CD1c-positive myeloid dendritic cell (primary cell): ENCODE data around the gene GP2.
"Not testable (repeated sequence)": the region's sequence is repeated elsewhere in the genome, so short reads cannot be mapped to it uniquely, and the experiment has no call there.

Experiments used
- DNase-seq: peaks from one replicate; pipeline ENCODE4 v3.0.0-alpha.2; 2016; ENCODE audit errors: extremely low spot score

GP2 gene

DNA sequence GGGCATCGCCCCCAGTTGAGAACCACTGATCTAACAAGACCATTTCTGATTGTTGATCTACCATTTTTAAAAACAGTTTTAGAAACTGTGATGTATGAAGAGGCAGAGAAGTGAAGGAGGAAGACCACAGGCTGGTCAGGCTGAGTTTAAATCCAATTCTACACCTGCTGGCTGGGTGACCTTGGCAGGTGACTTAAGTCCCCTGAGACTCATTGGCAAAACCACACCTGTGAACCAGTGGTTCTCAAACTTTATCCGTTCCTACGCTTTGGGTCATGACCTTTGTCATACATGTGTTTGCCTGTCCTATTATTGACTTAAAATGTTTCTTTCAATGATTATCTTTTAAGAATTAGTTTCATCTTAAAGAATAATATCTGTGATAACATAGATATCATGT lies 2.3 kb downstream of the GP2 start:
- DNase-seq, result no peak

DNA sequence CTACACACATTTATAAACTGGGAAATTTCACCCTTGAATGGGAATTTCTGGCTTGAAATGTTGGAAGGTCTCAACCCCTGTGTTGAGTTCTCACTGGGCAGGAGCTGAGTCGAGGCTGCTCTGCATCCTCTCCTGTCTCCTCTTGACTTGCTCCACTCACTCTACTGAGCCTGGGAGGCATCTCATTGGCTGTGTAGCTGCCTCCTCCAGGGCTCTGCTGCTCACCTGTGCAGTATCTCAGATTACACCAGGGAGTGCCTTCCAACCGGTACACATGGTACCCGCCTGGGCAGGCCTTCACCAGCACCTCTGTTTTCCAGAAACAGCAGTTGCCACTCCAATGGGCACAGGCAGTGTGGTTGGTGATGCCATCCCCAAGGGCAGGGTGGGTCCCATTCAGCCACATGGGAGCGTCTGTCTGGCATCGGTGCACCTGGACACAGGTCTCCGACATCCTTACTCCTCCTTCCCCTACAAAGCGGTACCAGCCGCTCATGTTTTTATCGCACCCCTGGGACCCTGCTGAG lies 3.7 kb downstream of the GP2 start:
- DNase-seq, result no peak

DNA sequence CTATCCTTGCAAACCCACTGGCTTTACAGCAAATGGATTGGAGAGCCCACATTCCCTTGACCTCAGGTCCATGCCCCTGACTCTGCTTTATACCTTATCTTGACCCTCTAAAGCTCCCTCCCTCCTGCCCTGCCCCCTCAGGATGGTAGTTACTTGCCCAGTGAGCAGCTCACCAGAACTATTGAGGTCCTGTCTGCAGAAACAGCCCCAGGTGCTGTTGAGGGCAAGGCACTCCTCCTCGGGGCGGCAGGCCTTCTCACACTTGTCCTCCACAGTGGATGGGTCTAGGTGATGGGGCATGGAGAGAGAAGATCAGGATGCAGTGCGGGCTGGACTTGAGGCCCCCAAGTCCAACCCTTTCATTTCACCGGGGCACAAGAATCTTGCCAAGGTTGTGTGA lies 4.6 kb downstream of the GP2 start:
- no peak for DNase-seq

DNA sequence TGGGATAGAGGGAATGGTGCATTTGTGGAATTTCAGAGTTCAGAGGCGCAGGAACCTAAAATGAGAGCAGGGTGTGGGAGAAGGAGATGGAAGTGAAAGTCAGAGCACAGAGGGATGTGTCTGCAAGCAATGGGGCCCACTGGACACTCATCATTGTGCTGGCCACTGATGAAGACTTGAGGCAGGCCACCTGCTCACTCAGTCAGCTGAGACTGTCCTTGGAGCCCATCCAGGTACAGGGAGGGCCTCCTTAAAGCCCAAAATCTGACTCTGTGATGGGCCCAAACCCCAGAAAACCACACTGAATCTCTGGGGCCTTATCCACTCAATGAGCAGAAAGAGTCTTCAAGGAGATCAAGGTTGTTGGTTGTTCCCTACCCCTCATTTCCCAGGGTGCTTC lies 5.6 kb downstream of the GP2 start:
- no peak for DNase-seq

DNA sequence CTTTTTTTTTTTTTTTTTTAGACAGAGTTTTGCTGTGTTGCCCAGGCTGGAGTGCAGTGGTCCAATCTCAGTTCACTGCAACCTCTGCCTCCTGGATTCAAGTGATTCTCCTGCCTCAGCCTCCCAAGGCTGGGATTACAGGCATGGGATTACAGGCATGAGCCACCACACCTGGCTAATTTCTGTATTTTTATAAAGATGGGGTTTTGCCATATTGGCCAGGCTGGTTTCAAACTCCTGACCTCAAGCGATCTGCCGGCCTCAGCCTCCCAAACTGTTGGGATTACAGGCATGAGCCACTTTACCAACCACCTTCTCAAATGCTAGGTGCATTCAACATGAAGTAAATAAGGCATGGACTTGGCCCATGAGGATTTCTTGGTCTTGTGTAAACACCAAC lies 6.3 kb downstream of the GP2 start:
- not testable (repeated sequence) for DNase-seq

DNA sequence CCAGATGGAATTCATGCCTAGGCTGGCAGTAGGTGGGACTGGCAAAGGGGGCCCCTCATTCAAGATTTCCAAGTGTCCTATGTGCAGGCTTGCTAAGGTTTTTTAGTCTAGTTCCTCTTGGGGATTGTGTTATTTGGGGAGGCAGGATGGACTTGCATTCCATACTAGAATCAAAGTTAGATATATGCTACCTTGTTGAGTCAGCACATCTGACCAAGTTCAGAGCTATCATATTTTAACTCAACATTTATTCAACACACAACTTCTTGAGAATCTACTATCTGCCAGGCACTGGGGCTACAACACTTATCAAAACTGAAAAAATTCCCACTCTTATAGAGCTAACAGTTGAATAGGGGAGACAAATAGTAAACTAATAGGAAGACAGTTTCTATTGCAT lies 6.7 kb downstream of the GP2 start:
- no peak for DNase-seq

DNA sequence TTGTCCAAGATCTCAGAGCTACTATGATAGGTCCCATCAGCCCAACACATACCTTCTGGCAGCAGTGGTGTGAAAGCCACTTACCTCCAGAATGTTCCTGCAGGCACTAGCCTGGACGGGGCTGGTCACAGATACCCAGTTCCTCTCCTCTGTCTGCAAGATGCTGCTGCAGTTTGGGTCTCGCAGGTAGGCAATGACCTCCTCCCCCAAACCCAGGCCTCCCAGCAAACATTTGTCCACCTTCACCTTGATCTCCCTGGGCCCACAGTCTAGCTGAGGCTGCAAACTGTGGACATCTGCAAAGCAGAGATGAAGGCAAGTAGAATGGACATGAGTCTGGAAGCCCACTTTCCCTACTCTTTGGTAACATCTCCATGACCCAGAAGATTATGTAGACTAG lies 7.1 kb downstream of the GP2 start:
- no peak for DNase-seq

DNA sequence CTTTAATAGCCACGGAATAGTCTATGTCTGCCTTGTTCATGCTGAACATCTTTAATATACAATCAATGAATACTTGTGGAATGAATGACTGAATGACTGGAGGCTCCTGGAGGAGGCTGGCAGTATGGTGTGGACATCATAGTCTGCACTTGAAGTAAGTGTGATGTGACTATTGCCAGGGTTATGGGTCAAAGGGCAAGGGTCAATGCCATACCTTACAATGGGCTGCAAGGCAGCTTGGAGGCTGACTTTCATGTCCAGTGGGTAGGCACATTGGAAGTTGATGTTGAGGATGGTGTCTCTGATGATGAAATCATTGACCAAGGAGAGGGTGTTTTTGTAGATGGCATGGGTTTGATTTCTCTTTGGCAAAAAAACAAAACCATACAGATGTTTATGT lies 7.9 kb downstream of the GP2 start:
- DNase-seq, result no peak

DNA sequence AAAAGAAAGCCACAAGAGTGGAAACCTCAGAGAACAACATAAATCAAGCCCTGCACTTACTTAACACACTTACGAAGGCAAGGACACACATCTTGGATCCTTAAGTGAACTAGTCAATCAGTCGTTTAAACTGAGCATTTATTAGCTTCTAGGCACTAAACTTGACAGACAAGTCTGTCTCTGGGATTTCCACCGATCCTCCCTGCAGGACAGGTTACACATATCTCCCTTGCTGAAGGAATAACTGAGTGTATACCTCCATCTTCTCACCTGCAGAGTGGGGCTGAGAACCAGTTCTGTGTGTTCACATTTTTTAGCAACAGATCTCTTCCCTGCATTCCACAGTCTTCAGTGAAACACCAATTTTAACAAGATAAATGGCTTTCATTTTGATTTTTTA lies 8.9 kb downstream of the GP2 start:
- DNase-seq, result no peak

DNA sequence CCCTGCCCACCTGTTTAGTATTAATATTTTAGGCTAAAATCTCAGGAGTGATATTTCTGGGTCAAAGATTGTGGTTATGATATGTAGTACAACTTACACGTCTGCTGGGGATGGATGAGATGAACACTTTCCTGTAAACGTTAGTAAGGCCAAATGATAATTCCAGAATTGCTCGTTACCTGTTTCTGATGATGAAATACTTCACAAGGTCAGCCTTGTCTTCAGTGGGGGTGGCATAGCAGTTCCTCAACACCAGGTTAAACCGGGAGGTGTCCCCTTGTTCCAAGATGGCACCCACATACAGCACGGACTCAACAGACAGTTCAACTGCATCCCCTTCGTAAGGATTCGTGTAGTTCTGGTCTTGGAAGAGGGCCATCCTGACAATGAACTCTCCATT lies 9.3 kb downstream of the GP2 start:
- no peak for DNase-seq

DNA sequence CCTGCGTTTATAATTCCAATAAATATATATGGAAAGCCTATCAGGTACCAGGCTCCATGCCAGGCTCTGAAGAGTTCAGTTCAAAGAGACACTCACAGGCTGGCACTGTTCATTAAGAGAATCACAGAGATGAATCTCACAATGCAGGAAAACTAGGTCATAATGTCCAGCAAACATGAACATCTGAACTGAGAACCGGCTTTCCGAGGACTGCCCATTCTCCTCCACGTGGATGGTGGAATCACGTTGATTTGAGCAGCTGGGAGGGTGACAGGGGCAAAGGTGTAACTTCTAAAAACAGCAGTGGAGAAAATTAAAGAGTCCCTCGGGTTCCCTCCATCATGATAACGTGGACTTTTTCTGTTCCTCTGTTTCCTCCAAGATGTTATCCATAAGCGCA lies 10.2 kb downstream of the GP2 start:
- DNase-seq, result no peak

DNA sequence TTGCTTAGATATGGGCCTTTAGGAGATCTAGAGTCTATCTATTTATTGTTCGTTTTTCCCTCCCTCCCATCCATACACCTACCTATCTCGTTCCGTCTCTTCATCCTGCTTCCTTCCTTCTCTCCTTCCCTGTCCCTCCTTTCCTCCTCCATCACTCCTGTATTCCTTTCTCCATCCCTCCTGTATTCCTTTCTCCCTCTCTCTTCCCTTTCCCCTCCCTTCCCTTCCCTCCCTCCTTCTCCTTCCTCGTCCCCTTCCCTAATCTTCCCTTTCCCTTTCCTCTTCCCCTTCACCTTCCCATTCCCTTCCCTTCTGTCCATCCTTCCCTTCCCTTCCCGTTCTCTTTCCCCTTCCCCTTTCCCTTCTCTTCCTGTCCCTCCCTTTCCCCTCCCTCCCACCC lies 10.6 kb downstream of the GP2 start:
- DNase-seq, result no peak

DNA sequence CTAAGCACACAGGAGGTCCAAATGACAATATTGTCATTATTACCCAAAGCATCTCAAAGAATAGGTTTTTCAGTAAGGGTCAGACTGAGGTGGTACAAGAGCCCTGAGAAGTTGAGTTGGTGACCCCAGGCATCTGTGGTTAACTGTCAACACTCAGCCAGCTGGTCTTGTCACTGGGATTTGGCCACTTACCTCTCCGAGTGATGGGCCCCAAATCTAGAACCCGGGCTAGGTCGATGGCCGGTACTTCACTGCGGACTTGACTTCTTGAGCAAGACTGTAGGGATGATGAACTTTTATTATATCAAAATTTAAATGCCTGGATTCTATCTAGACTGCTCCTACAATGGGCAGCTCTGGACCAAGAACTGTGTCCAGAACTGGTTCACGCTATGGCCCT lies 11.5 kb downstream of the GP2 start:
- DNase-seq, result no peak

DNA sequence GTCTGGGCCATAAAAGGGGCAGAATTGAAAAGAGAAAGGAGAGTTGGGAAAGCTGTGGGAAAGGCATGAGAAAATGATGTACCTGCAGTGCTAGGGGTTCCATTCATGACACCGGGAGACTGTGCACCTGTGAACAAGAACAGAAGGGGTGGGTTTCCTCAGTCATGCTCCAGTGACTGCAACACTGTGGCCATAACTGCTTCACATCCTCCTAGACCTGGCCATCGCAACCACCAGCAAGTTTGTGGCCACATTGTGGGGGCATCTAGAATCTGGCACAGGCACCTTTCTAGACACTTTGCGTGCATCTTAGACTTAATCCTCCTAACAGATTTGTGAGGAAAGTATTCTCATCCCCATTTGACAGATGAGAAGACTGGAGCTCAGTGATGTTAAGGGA lies 12.7 kb downstream of the GP2 start:
- no peak for DNase-seq

DNA sequence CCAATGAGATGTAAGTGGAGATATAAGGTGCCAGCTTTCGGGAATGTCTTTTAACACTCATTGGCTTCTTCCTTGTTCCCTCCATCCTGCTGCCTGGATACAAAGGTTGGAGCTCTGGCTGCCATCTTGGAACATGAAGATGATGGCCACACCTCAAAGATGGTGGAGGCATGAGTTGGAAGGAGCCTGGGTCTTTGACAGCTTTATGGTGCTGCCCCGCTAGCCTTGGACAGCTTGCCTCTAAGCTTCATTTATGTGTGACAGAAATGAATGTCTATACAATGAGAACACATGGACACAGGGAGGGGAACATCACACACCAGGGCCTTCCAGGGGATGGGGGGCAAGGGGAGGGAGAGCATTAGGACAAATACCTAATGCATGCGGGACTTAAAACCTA lies 13.6 kb downstream of the GP2 start:
- DNase-seq, result no peak

DNA sequence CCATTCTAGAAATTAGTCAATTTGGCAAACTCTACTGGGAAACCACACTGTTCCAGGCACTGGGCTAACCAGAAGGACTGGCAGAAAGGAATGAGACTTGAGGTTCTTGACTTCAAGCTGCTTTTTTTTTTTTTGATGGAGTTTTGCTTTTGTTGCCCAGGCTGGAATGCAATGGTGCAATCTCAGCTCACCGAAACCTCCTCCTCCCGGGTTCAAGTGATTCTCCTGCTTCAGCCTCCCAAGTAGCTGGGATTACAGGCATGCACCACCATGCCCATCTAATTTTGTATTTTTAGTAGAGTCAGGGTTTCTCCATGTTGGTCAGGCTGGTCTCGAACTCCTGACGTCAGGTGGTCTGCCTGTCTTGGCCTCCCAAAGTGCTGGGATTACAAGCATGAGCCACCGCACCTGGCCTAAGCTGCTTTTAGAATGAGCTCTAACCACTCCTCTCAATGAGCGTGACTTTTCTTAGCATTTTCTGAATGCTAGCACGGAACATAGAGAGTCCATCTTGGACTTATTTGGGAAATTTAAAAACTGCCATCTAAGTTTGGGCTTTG lies 14.7 kb downstream of the GP2 start:
- DNase-seq, result not testable (repeated sequence)

DNA sequence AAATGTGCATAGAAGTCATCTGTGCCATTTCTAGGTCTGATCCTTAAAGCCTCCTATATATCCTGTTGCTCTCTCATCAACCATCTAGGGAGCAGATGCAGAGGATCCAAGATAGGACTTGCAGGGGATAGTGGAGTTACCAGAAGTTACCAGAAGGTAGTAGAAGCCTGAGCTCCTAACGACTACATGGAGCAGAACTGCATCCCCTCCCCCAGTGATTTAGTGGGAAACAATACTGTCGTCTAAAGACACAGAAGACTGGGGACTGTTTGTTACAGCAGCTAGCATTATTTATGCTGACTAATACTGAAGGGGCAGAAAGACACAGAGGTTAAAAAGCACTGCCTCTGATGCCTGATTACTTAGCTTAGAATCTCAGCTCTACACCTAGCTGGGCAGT lies 15.8 kb downstream of the GP2 start:
- DNase-seq, result no peak

DNA sequence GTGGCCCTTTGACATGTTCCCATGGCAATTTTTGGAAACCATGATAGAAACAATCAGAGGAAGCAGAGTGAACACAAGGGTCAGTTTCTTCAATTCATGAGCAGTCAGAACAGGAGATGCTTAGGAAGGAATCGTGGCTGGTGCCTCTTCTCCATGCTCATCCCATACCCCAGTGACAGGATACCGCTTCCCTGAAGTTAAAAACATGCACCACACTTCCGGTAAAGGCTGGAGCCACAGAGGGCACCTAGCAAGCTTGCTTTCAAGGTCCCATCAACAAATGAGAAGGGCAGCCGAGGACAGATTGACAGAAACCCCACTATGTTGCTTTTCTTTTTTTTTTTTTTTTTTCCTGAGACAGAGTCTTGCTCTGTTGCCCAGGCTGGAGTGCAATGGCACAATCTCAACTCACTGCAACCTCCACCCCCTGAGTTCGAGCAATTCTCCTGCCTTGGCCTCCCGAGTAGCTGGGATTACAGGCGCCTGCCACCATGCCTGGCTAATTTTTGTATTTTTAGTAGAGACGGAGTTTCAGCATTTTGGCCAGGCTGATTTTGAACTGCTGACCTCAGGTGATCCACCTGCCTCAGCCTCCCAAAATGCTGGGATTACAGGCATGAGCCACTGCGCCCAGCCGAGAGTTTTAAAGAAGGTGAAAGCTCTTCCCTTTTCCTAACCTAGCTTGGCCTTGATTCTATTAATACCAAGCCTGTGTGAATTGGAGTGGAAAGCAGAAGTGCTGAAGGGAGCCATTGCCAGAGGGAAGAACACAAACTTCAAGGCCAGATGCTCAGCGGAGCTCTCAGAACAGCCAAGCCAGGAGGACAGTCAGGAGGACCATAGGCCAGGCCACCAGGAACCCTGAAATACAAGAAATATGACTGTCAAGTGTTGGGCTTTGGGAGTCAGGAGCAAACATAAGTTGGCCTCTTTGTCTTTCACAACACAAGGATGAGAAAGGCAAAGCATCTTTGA lies 16.6 kb downstream of the GP2 start:
- DNase-seq, result no peak

DNA sequence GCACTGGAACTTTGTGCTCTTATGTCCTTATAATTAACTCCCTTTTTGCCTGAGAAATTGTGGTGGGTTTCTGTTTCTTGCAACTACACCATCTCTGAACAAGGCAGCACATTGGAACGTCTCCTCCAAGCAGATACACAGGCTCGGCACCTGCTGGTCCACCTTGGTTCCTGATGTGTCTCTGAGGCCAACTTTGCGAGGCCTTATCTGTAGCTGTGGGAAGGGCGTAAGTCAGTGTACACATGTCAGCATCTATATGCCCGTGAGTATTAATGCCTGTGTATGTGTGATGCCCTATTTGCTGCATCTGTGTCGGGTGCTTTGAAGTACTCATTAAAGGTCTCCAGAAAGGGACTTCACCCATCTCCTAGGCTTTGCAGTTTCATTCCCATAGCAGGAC lies 17.5 kb downstream of the GP2 start:
- DNase-seq, result no peak

DNA sequence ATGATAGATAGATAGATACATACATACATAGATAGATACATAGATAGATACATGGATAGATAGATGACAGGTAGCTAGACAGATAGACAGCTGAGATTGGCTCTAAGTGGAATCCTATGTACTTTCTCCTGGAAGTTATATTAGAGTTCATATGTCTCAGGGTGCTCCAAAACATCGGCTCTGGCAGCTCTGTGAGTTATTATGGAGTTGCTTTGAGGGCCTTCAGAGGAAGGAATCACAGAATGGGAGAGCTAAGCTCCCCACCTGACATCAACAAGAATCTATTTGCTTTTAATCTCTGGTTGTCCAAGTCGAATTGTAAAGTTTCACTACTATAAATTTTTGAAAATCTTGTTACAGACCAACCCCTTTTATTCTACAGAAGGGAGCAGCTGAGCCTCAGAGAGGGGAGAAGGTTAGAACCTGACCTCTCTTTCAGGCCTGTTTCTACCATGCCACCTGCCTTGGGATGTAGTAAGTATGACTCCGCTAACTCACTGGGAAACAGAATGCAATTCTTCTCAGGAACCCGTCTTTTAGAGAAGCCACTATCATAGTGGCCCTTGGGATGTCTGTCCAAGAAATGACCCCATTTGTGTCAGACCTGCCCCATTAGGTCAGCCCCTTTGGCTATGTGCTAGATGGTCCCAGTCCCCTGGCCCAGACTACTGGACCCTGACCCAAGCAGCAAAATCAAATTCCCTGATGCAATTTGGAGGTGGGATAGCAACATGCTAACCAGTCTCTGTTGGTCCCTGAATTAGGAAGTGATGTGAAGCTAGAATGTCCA lies 18.3 kb downstream of the GP2 start:
- no peak for DNase-seq

DNA sequence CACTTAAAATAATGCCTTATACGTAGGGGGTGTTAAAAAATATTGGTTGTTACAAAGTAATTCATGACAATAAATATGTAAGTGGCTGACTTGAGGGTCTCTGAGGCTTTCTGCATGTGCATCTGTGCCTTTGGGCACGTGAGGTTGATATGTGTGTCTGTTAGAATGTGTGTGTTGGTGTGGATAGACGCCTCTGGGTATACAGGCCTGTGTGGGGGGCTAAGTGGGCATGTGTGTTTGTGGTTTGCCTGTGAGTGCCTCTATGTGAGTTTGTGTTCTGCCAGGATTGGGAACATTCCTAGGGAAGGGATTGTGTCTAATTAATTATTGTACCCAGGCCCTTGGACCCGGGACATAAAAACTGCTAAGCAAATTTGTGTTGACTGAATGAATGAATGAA lies 19.0 kb downstream of the GP2 start:
- no peak for DNase-seq

DNA sequence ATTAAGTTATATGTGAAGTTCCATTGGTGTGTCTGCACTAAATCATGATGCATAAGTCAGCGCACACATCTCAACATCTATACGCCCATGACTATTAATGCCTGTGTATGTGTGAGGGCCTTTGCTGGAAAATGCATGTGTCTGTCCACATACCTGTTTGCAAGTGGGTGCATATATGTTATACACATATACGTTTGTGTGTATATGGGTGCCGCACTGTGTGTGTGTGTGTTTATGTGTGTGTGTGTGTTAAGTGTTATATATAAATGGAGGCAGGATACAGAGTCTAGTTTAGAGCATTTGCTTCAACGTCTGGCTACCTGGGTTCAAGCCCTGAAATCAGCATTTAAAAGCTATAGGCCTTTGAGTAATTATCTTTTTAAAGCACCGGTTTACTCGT lies 19.5 kb downstream of the GP2 start:
- DNase-seq, result no peak

DNA sequence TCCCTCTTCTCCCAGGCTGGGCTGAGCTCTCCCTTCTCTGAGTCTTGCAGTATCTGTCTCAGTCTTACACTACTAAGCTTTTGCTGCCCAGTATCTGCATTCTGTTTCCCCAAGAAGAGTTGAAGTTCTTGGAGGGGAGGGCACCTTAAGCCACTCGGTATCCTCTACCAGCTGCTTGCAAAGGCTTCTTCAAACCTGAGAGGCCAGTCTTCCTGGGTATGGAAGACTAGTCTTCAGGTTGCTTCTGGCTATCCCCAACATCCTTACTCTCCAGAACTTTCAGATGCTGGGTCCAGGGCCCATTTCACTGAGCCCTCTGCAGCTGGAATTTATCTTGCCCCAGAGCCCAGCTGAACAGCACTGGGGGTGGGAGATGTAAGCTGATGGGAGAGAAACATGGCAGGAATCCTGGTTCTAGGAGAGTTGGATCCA lies 20.1 kb downstream of the GP2 start:
- DNase-seq, result no peak
